Measurements from ENCODE around the gene SNX6. TPM values are rescaled to one million over a fixed set of nuclear protein-coding genes. Genes with fewer than 3 reads are reported as not detected.

SNX6 gene
- total and polyA plus RNA-seq, 4 donors: 14.7 to 79.4 (median 52.0) TPM

DNA sequence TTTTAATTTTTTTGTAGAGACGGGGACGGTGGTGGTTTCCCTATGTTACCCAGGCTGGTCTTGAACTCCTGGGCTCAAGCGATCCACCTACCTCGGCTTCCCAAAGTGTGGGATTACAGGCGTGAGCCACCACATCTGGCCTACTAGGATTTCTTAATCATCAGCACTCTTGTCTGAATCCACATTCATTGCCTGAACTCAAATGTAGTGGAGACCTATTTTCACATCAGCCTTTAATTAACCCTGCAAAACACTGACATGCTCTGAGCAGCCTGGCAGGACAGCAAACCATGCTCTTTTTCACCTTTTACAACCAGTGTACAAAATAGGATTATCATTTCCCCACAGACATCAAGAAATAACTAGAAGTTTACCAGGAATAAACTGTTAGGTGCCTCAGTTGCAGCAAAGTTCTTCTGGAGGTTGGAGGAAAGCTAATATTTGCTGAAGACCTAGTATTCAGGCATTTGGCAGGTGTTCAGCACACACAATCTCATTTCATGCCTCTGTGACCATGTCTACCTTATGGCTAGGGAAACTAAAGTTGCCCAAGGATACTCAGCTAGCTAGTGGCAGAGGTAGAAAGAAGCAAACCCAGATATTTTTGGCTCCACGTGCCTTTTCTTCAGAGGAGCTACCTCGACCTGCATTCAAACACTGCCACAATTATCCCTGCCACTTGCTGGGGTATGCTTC, 46.7 kb upstream of the SNX6 start:
- no peak overlapping the region for H3K4me3 ChIP-seq
- H3K9ac ChIP-seq (ENCODE audit: insufficient read depth in 1 of 2, low read length in 2 of 2): no peak overlapping the region
- 85 to 87% methylated on average over 7 of the region's 7 CpGs for WGBS, 2 donors
- no peaks in the 10 kb centered on the region for H3K4me1 ChIP-seq (ENCODE audit: control insufficient read depth in 5 of 5, insufficient read depth in 5 of 5, low read length in 5 of 5)
- no peak for DNase-seq
- no peak for ATAC-seq (ENCODE audit: insufficient read depth, low FRiP score)
- no peaks in the 10 kb centered on the region for H3K9me3 ChIP-seq (ENCODE audit: control insufficient read depth in 4 of 4, insufficient read depth in 3 of 4, low read length in 3 of 4)
- TF ChIP-seq, protein P1, sequence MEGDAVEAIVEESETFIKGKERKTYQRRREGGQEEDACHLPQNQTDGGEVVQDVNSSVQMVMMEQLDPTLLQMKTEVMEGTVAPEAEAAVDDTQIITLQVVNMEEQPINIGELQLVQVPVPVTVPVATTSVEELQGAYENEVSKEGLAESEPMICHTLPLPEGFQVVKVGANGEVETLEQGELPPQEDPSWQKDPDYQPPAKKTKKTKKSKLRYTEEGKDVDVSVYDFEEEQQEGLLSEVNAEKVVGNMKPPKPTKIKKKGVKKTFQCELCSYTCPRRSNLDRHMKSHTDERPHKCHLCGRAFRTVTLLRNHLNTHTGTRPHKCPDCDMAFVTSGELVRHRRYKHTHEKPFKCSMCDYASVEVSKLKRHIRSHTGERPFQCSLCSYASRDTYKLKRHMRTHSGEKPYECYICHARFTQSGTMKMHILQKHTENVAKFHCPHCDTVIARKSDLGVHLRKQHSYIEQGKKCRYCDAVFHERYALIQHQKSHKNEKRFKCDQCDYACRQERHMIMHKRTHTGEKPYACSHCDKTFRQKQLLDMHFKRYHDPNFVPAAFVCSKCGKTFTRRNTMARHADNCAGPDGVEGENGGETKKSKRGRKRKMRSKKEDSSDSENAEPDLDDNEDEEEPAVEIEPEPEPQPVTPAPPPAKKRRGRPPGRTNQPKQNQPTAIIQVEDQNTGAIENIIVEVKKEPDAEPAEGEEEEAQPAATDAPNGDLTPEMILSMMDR (IDR thresholded peaks at IDR 0.05; ENCODE audit: control extremely low read depth, extremely low read depth): no peak
- H3K36me3 ChIP-seq (ENCODE audit: control insufficient read depth in 4 of 4, insufficient read depth in 4 of 4, low read length in 4 of 4): no peaks in the 10 kb centered on the region
- no peaks in the 10 kb centered on the region for H3K27me3 ChIP-seq (ENCODE audit: control insufficient read depth in 3 of 3, insufficient read depth in 3 of 3, low read length in 2 of 3)
- no peak overlapping the region for H3K27ac ChIP-seq (ENCODE audit: low read depth in 1 of 2, low read length in 1 of 2)

DNA sequence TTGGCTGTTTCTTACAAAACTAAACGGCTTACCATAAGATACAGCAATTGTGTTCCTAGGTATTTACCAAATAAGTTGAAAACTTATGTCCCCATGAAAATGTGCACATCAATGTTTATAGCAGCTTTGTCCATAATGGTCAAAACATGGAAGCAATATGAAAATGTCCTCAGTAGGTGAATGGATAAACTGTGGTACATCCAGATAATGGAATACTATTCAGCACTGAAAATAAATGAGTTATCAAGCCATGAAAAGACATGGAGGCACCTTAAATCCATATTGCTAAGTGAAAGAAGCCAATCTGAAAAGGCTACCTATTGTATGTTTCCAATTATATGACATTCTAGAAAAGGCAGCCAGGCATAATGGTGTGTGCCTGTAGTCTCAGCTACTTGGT, 43.8 kb upstream of the SNX6 start:
- Histone ChIP-seq H3K4me3 (no peak overlapping the region), H3K36me3 (ENCODE audit: control insufficient read depth in 4 of 4, insufficient read depth in 4 of 4, low read length in 4 of 4) (no peaks in the 10 kb centered on the region), H3K27ac (ENCODE audit: low read depth in 1 of 2, low read length in 1 of 2) (no peak overlapping the region), H3K4me1 (ENCODE audit: control insufficient read depth in 5 of 5, insufficient read depth in 5 of 5, low read length in 5 of 5) (no peaks in the 10 kb centered on the region), H3K27me3 (ENCODE audit: control insufficient read depth in 3 of 3, insufficient read depth in 3 of 3, low read length in 2 of 3) (no peaks in the 10 kb centered on the region), H3K9me3 (ENCODE audit: control insufficient read depth in 4 of 4, insufficient read depth in 3 of 4, low read length in 3 of 4) (no peaks in the 10 kb centered on the region), H3K9ac (ENCODE audit: insufficient read depth in 1 of 2, low read length in 2 of 2) (no peak overlapping the region)
- 86 to 90% methylated on average over 1 of the region's 1 CpG for WGBS, 2 donors
- DNase-seq (no peak), ATAC-seq (ENCODE audit: insufficient read depth, low FRiP score) (no peak)
- TF ChIP-seq, protein P1 (IDR thresholded peaks at IDR 0.05; ENCODE audit: control extremely low read depth, extremely low read depth): no peak

DNA sequence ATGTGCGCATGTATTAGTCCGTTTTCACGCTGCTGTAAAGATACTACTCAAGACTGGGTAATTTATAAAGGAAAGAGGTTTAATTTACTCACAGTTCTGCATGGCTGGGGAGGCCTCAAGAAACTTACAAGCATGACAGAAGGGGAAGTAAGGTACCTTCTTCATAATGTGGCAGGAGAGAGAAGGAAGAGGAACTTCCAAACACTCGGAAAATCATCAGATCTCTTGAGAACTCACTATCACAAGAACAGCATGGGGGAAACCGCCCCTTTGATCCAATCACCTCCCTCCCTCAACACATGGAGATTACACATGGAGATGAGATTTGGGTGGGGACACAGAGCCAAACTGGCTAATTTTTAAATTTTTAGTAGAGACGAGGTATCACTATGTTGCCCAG, 41.8 kb upstream of the SNX6 start:
- TF ChIP-seq, protein P1 (IDR thresholded peaks at IDR 0.05; ENCODE audit: control extremely low read depth, extremely low read depth): no peak
- 67 to 69% methylated on average over 6 of the region's 6 CpGs for WGBS, 2 donors
- H3K4me1 ChIP-seq (ENCODE audit: control insufficient read depth in 5 of 5, insufficient read depth in 5 of 5, low read length in 5 of 5): no peaks in the 10 kb centered on the region
- DNase-seq (no peak), ATAC-seq (ENCODE audit: insufficient read depth, low FRiP score) (no peak)
- H3K9ac ChIP-seq (ENCODE audit: insufficient read depth in 1 of 2, low read length in 2 of 2): no peak overlapping the region
- H3K27me3 ChIP-seq (ENCODE audit: control insufficient read depth in 3 of 3, insufficient read depth in 3 of 3, low read length in 2 of 3): no peaks in the 10 kb centered on the region
- H3K36me3 ChIP-seq (ENCODE audit: control insufficient read depth in 4 of 4, insufficient read depth in 4 of 4, low read length in 4 of 4): no peaks in the 10 kb centered on the region
- H3K9me3 ChIP-seq (ENCODE audit: control insufficient read depth in 4 of 4, insufficient read depth in 3 of 4, low read length in 3 of 4): no peaks in the 10 kb centered on the region
- H3K4me3 ChIP-seq: no peak overlapping the region
- H3K27ac ChIP-seq (ENCODE audit: low read depth in 1 of 2, low read length in 1 of 2): no peak overlapping the region

DNA sequence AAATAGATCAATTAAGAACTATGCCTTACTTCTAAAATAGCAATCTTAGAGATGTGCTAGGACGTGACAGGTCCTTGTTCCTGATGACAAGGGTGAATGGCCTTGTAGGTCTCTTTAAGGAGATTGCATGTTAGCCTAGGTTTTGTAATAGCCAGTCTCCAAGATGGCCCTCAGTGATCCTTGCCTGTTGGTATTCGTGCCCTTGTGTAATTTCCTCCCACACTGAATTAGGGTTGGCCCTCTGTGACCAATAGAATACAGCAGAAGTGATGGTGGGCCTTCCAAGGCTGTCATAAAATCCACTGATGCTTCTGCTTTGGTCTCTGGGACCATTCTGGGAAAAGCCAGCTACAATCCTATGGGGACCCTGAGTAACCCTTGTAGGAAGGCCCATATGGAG, 38.2 kb upstream of the SNX6 start:
- no peak overlapping the region for H3K27ac ChIP-seq (ENCODE audit: low read depth in 1 of 2, low read length in 1 of 2)
- H3K4me3 ChIP-seq: no peak overlapping the region
- H3K9ac ChIP-seq (ENCODE audit: insufficient read depth in 1 of 2, low read length in 2 of 2): no peak overlapping the region
- 50 to 72% methylated on average over 2 of the region's 2 CpGs for whole genome bisulfite sequencing, 2 donors
- no peaks in the 10 kb centered on the region for H3K9me3 ChIP-seq (ENCODE audit: control insufficient read depth in 4 of 4, insufficient read depth in 3 of 4, low read length in 3 of 4)
- no peak for ATAC-seq (ENCODE audit: insufficient read depth, low FRiP score)
- no peaks in the 10 kb centered on the region for H3K27me3 ChIP-seq (ENCODE audit: control insufficient read depth in 3 of 3, insufficient read depth in 3 of 3, low read length in 2 of 3)
- no peak for DNase-seq
- TF ChIP-seq, protein P1 (IDR thresholded peaks at IDR 0.05; ENCODE audit: control extremely low read depth, extremely low read depth): no peak
- H3K36me3 ChIP-seq (ENCODE audit: control insufficient read depth in 4 of 4, insufficient read depth in 4 of 4, low read length in 4 of 4): no peaks in the 10 kb centered on the region
- peaks cover 0 to 7% (median 0%) of the 10 kb centered on the region in 5 donors for H3K4me1 ChIP-seq (ENCODE audit: control insufficient read depth in 5 of 5, insufficient read depth in 5 of 5, low read length in 5 of 5)
